Measurements from ENCODE around the gene DDIT4L. TPM values are rescaled to one million over a fixed set of nuclear protein-coding genes. Genes with fewer than 3 reads are reported as not detected.

DDIT4L gene
- total and polyA plus RNA-seq, 2 of the 13 experiments (the other 11 are each of a cell fraction or from before 2014, with no cell fraction given): not detected

- TF ChIP-seq SOX13 (IDR thresholded peaks at IDR 0.05) (no peak), SOX13 (CRISPR knock-in tag; conservative IDR thresholded peaks at IDR 0.05 in 1 of 2, IDR thresholded peaks at IDR 0.05 in 1 of 2) (no peak), ZNF800 (CRISPR knock-in tag; IDR thresholded peaks at IDR 0.05) (no peak), ZBTB21 (CRISPR knock-in tag; IDR thresholded peaks at IDR 0.05) (no peak), ZNF253 (CRISPR knock-in tag; IDR thresholded peaks at IDR 0.05; ENCODE audit: borderline replicate concordance) (no peak)
Measured at GRCh38 chr4:100184787-100185186, 5.5 kb downstream of the DDIT4L start (continued).

DNA sequence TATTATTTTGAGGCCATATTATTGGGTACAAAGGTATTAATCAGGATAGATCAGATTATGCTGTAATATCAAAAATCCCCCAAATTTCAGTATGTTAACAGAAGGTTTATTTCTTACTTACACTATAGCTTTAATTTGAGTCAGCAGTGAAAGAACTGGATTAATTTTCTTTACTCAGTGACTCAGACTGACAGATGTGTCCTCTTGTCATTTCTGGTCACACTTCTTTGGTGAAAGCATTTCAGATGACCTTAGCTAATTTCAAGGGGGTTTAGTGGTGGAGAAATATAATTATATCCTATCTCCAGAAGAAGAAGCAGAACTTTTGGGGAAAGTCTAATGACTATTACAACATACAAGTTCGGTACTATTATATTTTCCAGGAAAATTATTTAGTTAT, 12.4 kb downstream of the DDIT4L start:
- 2% methylated on average over 1 of the region's 1 CpG for WGBS (ENCODE audit: low lambda C conversion rate)
- Histone ChIP-seq H3K27ac (ENCODE audit: extremely low read length, insufficient read depth, low read length) (no peak overlapping the region), H3K4me1 (ENCODE audit: insufficient read depth, low read length) (no peaks in the 10 kb centered on the region), H3K27me3 (ENCODE audit: control insufficient read depth in 1 of 2, insufficient read depth in 2 of 2, low read length in 2 of 2) (no peaks in the 10 kb centered on the region), H2AFZ (ENCODE audit: low read length) (no peak overlapping the region), H3K9me3 (ENCODE audit: low read length) (no peaks in the 10 kb centered on the region), H4K20me1 (ENCODE audit: insufficient read depth, low read length) (no peaks in the 10 kb centered on the region), H3K9ac (ENCODE audit: insufficient read depth, low read depth, low read length) (no peak overlapping the region), H3K4me3 (replicated peaks in 1 of 3; ENCODE audit: insufficient read depth in 1 of 3, low read depth in 2 of 3, low read length in 3 of 3) (no peak overlapping the region), H3K79me2 (ENCODE audit: insufficient read depth, low read length) (no peaks in the 10 kb centered on the region), H3K4me2 (ENCODE audit: low read depth, low read length) (no peak overlapping the region), H3K36me3 (replicated peaks in 1 of 2; ENCODE audit: control insufficient read depth in 1 of 2, insufficient read depth in 2 of 2, low read length in 2 of 2) (no peaks in the 10 kb centered on the region)
- DNase-seq (ENCODE audit: low spot score): no peak
- ATAC-seq: no peak
- intact Hi-C loops (cut with micrococcal nuclease; ENCODE audit: unreplicated experiment): no loop called here
- CTCF ChIA-PET (ENCODE audit: low intra/inter-chr PET ratio, low total read pairs): no interaction called here
- in situ Hi-C loops (cut with HindIII; ENCODE audit: extremely low pct_ligation_motif_present, low pct_unique_long_range_greater_than_20kb): no loop called here
- POLR2A ChIA-PET: no interaction called here
- FAIRE-seq: no peak
- TF ChIP-seq ZNF282 (IDR thresholded peaks at IDR 0.05; ENCODE audit: partially characterized antibody): no peak
- no peak for TF ChIP-seq EZH2 (conservative IDR thresholded peaks at IDR 0.05; ENCODE audit: low read depth, low read length)
- no peak for TF ChIP-seq SYNCRIP (IDR thresholded peaks at IDR 0.05; ENCODE audit: insufficient read depth, low read depth, low read length)
- no TSS peak for BruUV-seq (replicated peaks)
